Activated T-helper 1 cell treated with anti-CD3 and anti-CD28 coated beads, Interleukin-2, amount 50 U/mL, for 16 hours (primary cell): ENCODE results near the gene MAX.

Experiments
- DNase-seq, 2 donors: peaks; one replicate each; pipeline ENCODE4 v3.0.0-alpha.2; 2020; ENCODE audit warnings: low read depth in 1 of 2, low spot score in 1 of 2

MAX gene

GRCh38 chr14:65073605-65074201 lies 28.6 kb downstream of the MAX start:
- DNase-seq, result no peak

GRCh38 chr14:65072937-65073336 lies 29.4 kb downstream of the MAX start:
- no peak for DNase-seq

- no peak for DNase-seq
Observed at GRCh38 chr14:65072256-65072655, 30.1 kb downstream of the MAX start.

- no peak for DNase-seq
Observed at GRCh38 chr14:65071544-65071943, 30.8 kb downstream of the MAX start.

GRCh38 chr14:65070471-65070976 lies 31.8 kb downstream of the MAX start:
- DNase-seq, result no peak

GRCh38 chr14:65069874-65070413 lies 32.4 kb downstream of the MAX start:
- no peak for DNase-seq

GRCh38 chr14:65065719-65066118 lies 36.6 kb downstream of the MAX start:
- no peak for DNase-seq

GRCh38 chr14:65062096-65063075 lies 39.9 kb downstream of the MAX start:
- DNase-seq, result no peak

- no peak for DNase-seq
Observed at GRCh38 chr14:65057695-65058094, 44.6 kb downstream of the MAX start.

- DNase-seq, result no peak
Observed at GRCh38 chr14:65054471-65055085, 47.7 kb downstream of the MAX start.

- DNase-seq, result no peak
Observed at GRCh38 chr14:65053466-65053865, 48.9 kb downstream of the MAX start.

GRCh38 chr14:65052832-65053231 lies 49.5 kb downstream of the MAX start:
- no peak for DNase-seq

GRCh38 chr14:65045709-65046108 lies 56.6 kb downstream of the MAX start:
- DNase-seq, result no peak

- DNase-seq, result no peak
Observed at GRCh38 chr14:65045006-65045405, 57.3 kb downstream of the MAX start.

GRCh38 chr14:65044596-65044959 lies 57.7 kb downstream of the MAX start:
- no peak for DNase-seq

GRCh38 chr14:65043893-65044595 lies 58.3 kb downstream of the MAX start:
- no peak for DNase-seq

- no peak for DNase-seq
Observed at GRCh38 chr14:65042731-65043372, 59.5 kb downstream of the MAX start.

GRCh38 chr14:65042296-65042695 lies 60.0 kb downstream of the MAX start:
- no peak for DNase-seq

- DNase-seq, result no peak
Observed at GRCh38 chr14:65041434-65041915, 60.8 kb downstream of the MAX start.

GRCh38 chr14:65040666-65041433 lies 61.5 kb downstream of the MAX start:
- no peak for DNase-seq
